Neural crest cell (in vitro differentiated cells): Measurements from ENCODE around the gene GHRHR. TPM values are rescaled to one million over a fixed set of nuclear protein-coding genes. Genes with fewer than 3 reads are reported as not detected.

Experiments
- DNase-seq: peaks from one replicate; pipeline ENCODE4 v3.0.0; 2021; ENCODE audit warnings: low read depth, mixed read lengths, low spot score
- H3K27ac Mint-ChIP-seq: one replicate; pipeline ENCODE4 v1.8.0; 2021; ENCODE audit warnings: mild to moderate bottlenecking, mixed read lengths; ENCODE audit not compliant: unreplicated experiment
- H3K27me3 Mint-ChIP-seq: 2 replicates; pipeline ENCODE4 v1.8.0; 2021; ENCODE audit warnings: low read depth, mild to moderate bottlenecking, mixed read lengths
- H3K36me3 Mint-ChIP-seq: 2 replicates; pipeline ENCODE4 v1.8.0; 2021; ENCODE audit warnings: low read depth, mild to moderate bottlenecking, mixed read lengths
- H3K4me1 Mint-ChIP-seq: 2 replicates; pipeline ENCODE4 v1.8.0; 2021; ENCODE audit warnings: mixed read lengths
- H3K4me3 Mint-ChIP-seq: one replicate; pipeline ENCODE4 v1.8.0; 2021; ENCODE audit warnings: mild to moderate bottlenecking, mixed read lengths
- H3K9me3 Mint-ChIP-seq: 2 replicates; pipeline ENCODE4 v1.8.0; 2021; ENCODE audit warnings: mixed read lengths
- total RNA-seq: library from RNA; stranded (reverse); gene quantifications from 2 replicates; pipeline ENCODE4 v1.2.1, GENCODE V29; 2021
- TF ChIP-seq, protein P1 (sequence below): fragments of 200-600 bp; sonication (generic); conservative IDR thresholded peaks from 2 replicates; pipeline ENCODE4 v1.5.0; 2021; ENCODE audit warnings: antibody characterized with exemption, mild to moderate bottlenecking

GHRHR gene
- total RNA-seq, 1 donor from 2014 or later, result not detected

DNA sequence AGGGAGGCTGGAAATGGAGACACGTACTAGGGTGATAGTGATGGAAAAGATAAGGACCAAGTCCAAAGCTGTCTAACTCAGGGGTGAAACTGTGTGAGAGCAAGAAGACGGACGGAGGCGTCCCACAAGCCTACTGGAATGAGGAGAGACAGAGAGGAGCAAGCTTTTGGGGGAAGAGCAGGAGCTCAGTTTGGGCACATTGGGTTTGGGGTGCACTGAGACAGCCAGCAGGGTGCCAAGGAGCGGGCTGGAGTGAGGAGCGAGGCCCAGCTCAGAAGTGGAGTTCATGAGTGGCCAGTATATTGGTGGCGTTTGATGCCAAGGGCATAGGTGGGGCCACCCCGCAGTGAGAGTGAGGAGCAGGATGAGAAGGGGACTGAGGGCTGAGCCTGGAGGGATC, 22.6 kb downstream of the GHRHR start:
- Mint-ChIP-seq H3K9me3 (no peaks in the 10 kb centered on the region), H3K4me1 (peaks cover 59% of the 10 kb centered on the region), H3K4me3 (no peak overlapping the region), H3K36me3 (no peaks in the 10 kb centered on the region), H3K27me3 (peaks cover 26% of the 10 kb centered on the region), H3K27ac (no peak overlapping the region)
- TF ChIP-seq, protein P1, sequence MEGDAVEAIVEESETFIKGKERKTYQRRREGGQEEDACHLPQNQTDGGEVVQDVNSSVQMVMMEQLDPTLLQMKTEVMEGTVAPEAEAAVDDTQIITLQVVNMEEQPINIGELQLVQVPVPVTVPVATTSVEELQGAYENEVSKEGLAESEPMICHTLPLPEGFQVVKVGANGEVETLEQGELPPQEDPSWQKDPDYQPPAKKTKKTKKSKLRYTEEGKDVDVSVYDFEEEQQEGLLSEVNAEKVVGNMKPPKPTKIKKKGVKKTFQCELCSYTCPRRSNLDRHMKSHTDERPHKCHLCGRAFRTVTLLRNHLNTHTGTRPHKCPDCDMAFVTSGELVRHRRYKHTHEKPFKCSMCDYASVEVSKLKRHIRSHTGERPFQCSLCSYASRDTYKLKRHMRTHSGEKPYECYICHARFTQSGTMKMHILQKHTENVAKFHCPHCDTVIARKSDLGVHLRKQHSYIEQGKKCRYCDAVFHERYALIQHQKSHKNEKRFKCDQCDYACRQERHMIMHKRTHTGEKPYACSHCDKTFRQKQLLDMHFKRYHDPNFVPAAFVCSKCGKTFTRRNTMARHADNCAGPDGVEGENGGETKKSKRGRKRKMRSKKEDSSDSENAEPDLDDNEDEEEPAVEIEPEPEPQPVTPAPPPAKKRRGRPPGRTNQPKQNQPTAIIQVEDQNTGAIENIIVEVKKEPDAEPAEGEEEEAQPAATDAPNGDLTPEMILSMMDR, result no peak
- no peak for DNase-seq

DNA sequence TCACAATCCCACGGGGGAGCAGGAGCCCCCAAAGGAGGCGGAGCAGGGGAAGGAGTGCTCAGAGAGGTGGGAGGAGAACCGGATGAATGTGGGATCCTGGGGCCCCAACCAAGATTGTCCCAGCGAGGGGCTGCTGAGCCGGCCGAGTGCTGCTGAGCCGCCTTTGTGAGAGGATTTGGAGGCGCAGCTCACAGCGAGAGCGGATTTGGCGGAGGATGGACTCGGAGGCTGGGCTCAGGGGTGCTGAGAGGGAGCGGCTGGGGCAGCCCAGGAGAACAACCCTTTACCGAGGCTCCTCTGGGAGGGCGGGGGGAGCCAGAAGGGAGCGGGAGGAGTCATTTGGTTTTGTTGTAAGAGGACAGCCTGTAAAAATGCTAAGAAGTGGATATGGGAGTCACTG, 23.0 kb downstream of the GHRHR start:
- Mint-ChIP-seq H3K4me1 (peaks cover 59% of the 10 kb centered on the region), H3K27me3 (peaks cover 26% of the 10 kb centered on the region)

DNA sequence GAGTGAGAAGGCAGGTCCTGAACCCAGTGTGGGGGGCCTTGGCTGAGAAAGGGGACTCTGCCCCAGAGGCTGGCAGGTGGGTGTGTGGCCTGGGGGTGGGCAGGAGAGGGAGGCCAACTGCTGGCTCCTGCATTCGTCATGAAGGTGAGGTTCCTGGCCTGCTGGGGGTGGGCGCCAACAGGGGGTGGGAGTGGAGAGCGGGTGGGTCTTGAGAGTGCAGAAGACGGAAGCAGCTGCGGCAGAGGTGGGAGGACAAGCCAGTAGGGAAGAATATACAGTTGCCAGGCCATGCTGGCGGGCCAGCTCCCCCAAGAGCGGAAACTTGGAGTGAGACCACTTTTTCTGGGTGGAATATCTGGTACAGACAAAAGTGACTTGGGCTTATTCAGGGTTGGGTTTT, 23.4 kb downstream of the GHRHR start:
- Mint-ChIP-seq H3K4me3 (no peak overlapping the region), H3K4me1 (peaks cover 59% of the 10 kb centered on the region), H3K9me3 (no peaks in the 10 kb centered on the region), H3K36me3 (no peaks in the 10 kb centered on the region), H3K27ac (no peak overlapping the region), H3K27me3 (peaks cover 26% of the 10 kb centered on the region)
- DNase-seq, result no peak
- TF ChIP-seq, protein P1, result no peak

More for the DNA sequence above, 23.0 kb downstream of the GHRHR start:
- Mint-ChIP-seq H3K27ac (no peak overlapping the region), H3K36me3 (no peaks in the 10 kb centered on the region), H3K9me3 (no peaks in the 10 kb centered on the region), H3K4me3 (no peak overlapping the region)
- TF ChIP-seq, protein P1, result no peak
- DNase-seq, result no peak

DNA sequence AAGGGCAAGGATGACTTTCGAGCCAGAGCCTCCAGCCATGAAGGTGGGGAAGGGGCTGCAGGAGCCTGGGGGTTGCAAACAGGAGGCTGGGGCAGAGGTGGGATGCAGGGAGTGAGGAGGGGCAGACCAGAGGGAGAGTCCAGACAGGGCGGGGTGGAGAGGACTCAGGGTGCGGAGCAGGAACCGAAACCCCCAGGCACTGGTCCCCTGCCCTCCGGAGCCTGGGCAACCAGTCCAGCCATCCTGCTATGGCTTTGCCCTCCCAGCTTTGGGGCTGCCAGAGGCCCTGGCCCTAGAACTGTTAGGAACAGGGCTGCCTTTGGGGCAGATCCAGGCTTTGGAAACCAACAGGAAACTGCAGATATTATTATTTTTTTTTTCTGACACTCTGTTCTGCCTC, 24.2 kb downstream of the GHRHR start:
- Mint-ChIP-seq H3K4me3 (no peak overlapping the region), H3K9me3 (no peaks in the 10 kb centered on the region), H3K27me3 (peaks cover 22% of the 10 kb centered on the region), H3K4me1 (peaks cover 59% of the 10 kb centered on the region), H3K27ac (no peak overlapping the region), H3K36me3 (no peaks in the 10 kb centered on the region)
- DNase-seq, result no peak
- TF ChIP-seq, protein P1, result no peak

DNA sequence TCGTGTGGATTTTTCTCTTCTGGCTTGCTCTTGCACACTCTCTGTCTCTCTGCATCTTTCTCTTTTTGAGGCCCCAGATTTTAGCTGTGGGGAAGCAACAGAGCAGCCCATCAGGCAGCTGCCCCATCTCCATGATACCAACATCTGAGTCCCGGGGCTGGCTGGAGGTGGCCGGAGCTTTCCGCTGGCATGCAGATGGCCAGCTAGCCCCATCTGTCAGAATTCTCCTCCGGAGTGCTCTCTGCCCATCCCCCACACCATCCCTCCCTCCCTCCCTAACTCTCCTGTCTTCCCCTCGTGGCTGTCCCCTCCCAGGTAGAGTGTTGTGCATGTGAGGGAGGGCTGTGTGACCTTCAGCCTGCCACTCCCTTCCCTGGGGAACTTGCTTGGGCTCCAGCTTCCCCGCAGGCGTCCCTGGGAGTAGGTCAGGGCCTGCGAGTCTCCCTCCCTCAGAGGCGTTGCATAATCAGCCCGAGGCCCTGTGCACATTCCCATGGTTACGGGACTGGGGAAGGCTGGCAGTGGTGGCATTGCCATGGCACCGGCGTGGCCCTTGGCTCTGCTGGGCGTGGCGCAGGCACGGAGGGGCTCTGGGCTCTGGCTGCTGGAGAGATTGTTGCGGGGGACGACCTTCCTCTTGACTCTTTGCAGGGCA, 24.7 kb downstream of the GHRHR start:
- peaks cover 56% of the 10 kb centered on the region for H3K4me1 Mint-ChIP-seq

More for the DNA sequence above, 24.7 kb downstream of the GHRHR start:
- DNase-seq, result no peak
- TF ChIP-seq, protein P1, result no peak
- no peaks in the 10 kb centered on the region for H3K9me3 Mint-ChIP-seq
- H3K27me3 Mint-ChIP-seq, result peaks cover 18% of the 10 kb centered on the region
- H3K4me3 Mint-ChIP-seq, result no peak overlapping the region
- H3K27ac Mint-ChIP-seq, result no peak overlapping the region
- H3K36me3 Mint-ChIP-seq, result no peaks in the 10 kb centered on the region
